ENCODE measurements around the gene MYADM.

- TF ChIP-seq SP1 (IDR thresholded peaks at IDR 0.05) (no peak), ELF4 (IDR thresholded peaks at IDR 0.05) (no peak), FOXM1 (IDR thresholded peaks at IDR 0.05; ENCODE audit: borderline replicate concordance) (no peak), BHLHE40 (IDR thresholded peaks at IDR 0.05; ENCODE audit: borderline replicate concordance) (no peak), TARDBP (IDR thresholded peaks at IDR 0.05) (no peak), NFRKB (IDR thresholded peaks at IDR 0.05) (no peak), L3MBTL2 (conservative IDR thresholded peaks at IDR 0.05) (no peak), LEF1 (IDR thresholded peaks at IDR 0.05; ENCODE audit: borderline replicate concordance) (no peak), FOXA1 (IDR thresholded peaks at IDR 0.05) (no peak), SUZ12 (IDR thresholded peaks at IDR 0.05) (no peak)
These were observed 40.0 kb downstream of the MYADM start for GRCh38 chr19:53907690-53908089.

Measured in HEK293T (cell line).